H9 (cell line): Measurements from ENCODE around the gene SLC51A. TPM values are rescaled to one million over a fixed set of nuclear protein-coding genes. Genes with fewer than 3 reads are reported as not detected.

Source experiments
- DNase-seq: peaks from one replicate; pipeline ENCODE4 v3.0.0-alpha.2; 2017
- H2AFZ ChIP-seq: one replicate; pipeline ENCODE4 v1.6.1; 2013; ENCODE audit warnings: mild to moderate bottlenecking, low read length, control low read depth, moderate library complexity
- H2AK5ac ChIP-seq: 2 replicates; pipeline ENCODE4 v1.6.1; 2013; ENCODE audit warnings: low read length, control low read depth, mixed read lengths; ENCODE audit not compliant: insufficient read length
- H2BK120ac ChIP-seq: one replicate; pipeline ENCODE4 v1.6.1; 2013; ENCODE audit warnings: low read depth, mild to moderate bottlenecking, low read length, control low read depth, inconsistent platforms; ENCODE audit not compliant: poor library complexity, severe bottlenecking
- H2BK12ac ChIP-seq: 2 replicates; pipeline ENCODE4 v1.6.1; 2013; ENCODE audit warnings: low read length, control low read depth, mixed read lengths, low read depth; ENCODE audit not compliant: insufficient read length
- H2BK15ac ChIP-seq: 2 replicates; pipeline ENCODE4 v1.6.1; 2013; ENCODE audit warnings: low read depth, low read length, control low read depth
- H2BK20ac ChIP-seq: one replicate; pipeline ENCODE4 v1.6.1; 2013; ENCODE audit warnings: low read depth, mild to moderate bottlenecking, low read length, control low read depth, inconsistent platforms; ENCODE audit not compliant: poor library complexity, severe bottlenecking
- H2BK5ac ChIP-seq: 2 replicates; pipeline ENCODE4 v1.6.1; 2013; ENCODE audit warnings: low read length, control low read depth, mixed read lengths; ENCODE audit not compliant: insufficient read length
- H3K14ac ChIP-seq: 2 replicates; pipeline ENCODE4 v1.6.1; 2013; ENCODE audit warnings: low read length, control low read depth; ENCODE audit not compliant: insufficient read depth
- H3K18ac ChIP-seq: 2 replicates; pipeline ENCODE4 v1.6.1; 2013; ENCODE audit warnings: low read depth, mild to moderate bottlenecking, mixed read lengths, low read length, control low read depth; ENCODE audit not compliant: insufficient read length
- H3K23ac ChIP-seq: 2 replicates; pipeline ENCODE4 v1.6.1; 2013; ENCODE audit warnings: low read length, control low read depth, mixed read lengths, low read depth; ENCODE audit not compliant: insufficient read length
- H3K23me2 ChIP-seq: 2 replicates; pipeline ENCODE4 v1.6.1; 2013; ENCODE audit warnings: low read depth, mild to moderate bottlenecking, mixed read lengths, low read length, control low read depth; ENCODE audit not compliant: insufficient read length, poor library complexity, severe bottlenecking
- H3K27ac ChIP-seq: 2 replicates; pipeline ENCODE4 v1.5.1; 2013; ENCODE audit warnings: low read length, control low read depth, mixed read lengths, low read depth; ENCODE audit not compliant: insufficient read length
- H3K27me3 ChIP-seq: 2 replicates; pipeline ENCODE4 v1.6.1; 2013; ENCODE audit warnings: low read length, control low read depth, inconsistent platforms; ENCODE audit not compliant: insufficient read depth
- H3K4ac ChIP-seq: 2 replicates; pipeline ENCODE4 v1.6.1; 2013; ENCODE audit warnings: low read depth, mild to moderate bottlenecking, control low read depth, inconsistent platforms, low read length, moderate library complexity
- H3K4me1 ChIP-seq: 2 replicates; pipeline ENCODE4 v1.6.1; 2013; ENCODE audit warnings: low read length, control low read depth, inconsistent platforms; ENCODE audit not compliant: insufficient read depth
- H3K4me2 ChIP-seq: 2 replicates; pipeline ENCODE4 v1.6.1; 2013; ENCODE audit warnings: low read length, control low read depth, mixed read lengths; ENCODE audit not compliant: insufficient read length, insufficient read depth
- H3K56ac ChIP-seq: 2 replicates; pipeline ENCODE4 v1.6.1; 2013; ENCODE audit warnings: low read depth, mild to moderate bottlenecking, mixed read lengths, low read length, control low read depth; ENCODE audit not compliant: insufficient read length
- H3K79me1 ChIP-seq: 2 replicates; pipeline ENCODE4 v1.6.1; 2013; ENCODE audit warnings: low read depth, mild to moderate bottlenecking, moderate library complexity, low read length, control low read depth, inconsistent platforms; ENCODE audit not compliant: insufficient read depth, poor library complexity, severe bottlenecking
- H3K79me2 ChIP-seq: 2 replicates; pipeline ENCODE4 v1.6.1; 2013; ENCODE audit warnings: low read length, control low read depth, inconsistent platforms; ENCODE audit not compliant: insufficient read depth
- H3K9ac ChIP-seq: 2 replicates; pipeline ENCODE4 v1.6.1; 2013; ENCODE audit warnings: low read length, control low read depth, mixed read lengths; ENCODE audit not compliant: insufficient read length; ENCODE audit errors: extremely low read depth
- H3K9me3 ChIP-seq: one replicate; pipeline ENCODE4 v1.6.1; 2013; ENCODE audit warnings: low read depth, low read length, inconsistent platforms; ENCODE audit not compliant: control insufficient read depth
- H3T11ph ChIP-seq: one replicate; pipeline ENCODE4 v1.6.1; 2013; ENCODE audit warnings: mild to moderate bottlenecking, low read length, control low read depth, inconsistent platforms
- H4K20me1 ChIP-seq: one replicate; pipeline ENCODE4 v1.6.1; 2013; ENCODE audit not compliant: control insufficient read depth, insufficient read length, insufficient read depth
- H4K5ac ChIP-seq: 2 replicates; pipeline ENCODE4 v1.6.1; 2013; ENCODE audit warnings: low read depth, mild to moderate bottlenecking, mixed read lengths, low read length, control low read depth; ENCODE audit not compliant: insufficient read length
- H4K8ac ChIP-seq: replicated peaks from 2 replicates; pipeline ENCODE4 v1.6.1; 2013; ENCODE audit warnings: low read length, control low read depth, mixed read lengths, low read depth; ENCODE audit not compliant: insufficient read length
- H4K91ac ChIP-seq: 2 replicates; pipeline ENCODE4 v1.6.1; 2013; ENCODE audit warnings: low read depth, mild to moderate bottlenecking, moderate library complexity, mixed read lengths, low read length, control low read depth; ENCODE audit not compliant: insufficient read length
- H3K27ac Mint-ChIP-seq, 3 experiments: 2 replicates in 2 of 3; 3 replicates in 1 of 3; pipeline ENCODE4 v1.8.0; 2020 to 2021; ENCODE audit warnings: mixed read lengths in 3 of 3, mild to moderate bottlenecking in 1 of 3, moderate library complexity in 1 of 3
- H3K27me3 Mint-ChIP-seq: 2 replicates; pipeline ENCODE4 v1.8.0; 2021; ENCODE audit warnings: low read depth, mild to moderate bottlenecking, moderate library complexity, mixed read lengths
- H3K36me3 Mint-ChIP-seq, 3 experiments: 2 replicates in 2 of 3; 3 replicates in 1 of 3; pipeline ENCODE4 v1.8.0; 2020 to 2021; ENCODE audit warnings: low read depth in 3 of 3, mixed read lengths in 3 of 3; ENCODE audit not compliant: insufficient read depth in 1 of 3
- H3K4me1 Mint-ChIP-seq, 2 experiments: 2 replicates each; pipeline ENCODE4 v1.8.0; 2020; ENCODE audit warnings: mixed read lengths in 2 of 2
- H3K4me3 Mint-ChIP-seq, 2 experiments: 2 replicates in 1 of 2; 3 replicates in 1 of 2; pipeline ENCODE4 v1.8.0; 2020 to 2021; ENCODE audit warnings: mild to moderate bottlenecking in 2 of 2, mixed read lengths in 2 of 2, moderate library complexity in 1 of 2
- H3K9me3 Mint-ChIP-seq, 2 experiments: 2 replicates in 1 of 2; 3 replicates in 1 of 2; pipeline ENCODE4 v1.8.0; 2020; ENCODE audit warnings: mild to moderate bottlenecking in 2 of 2, mixed read lengths in 2 of 2, moderate library complexity in 1 of 2
- CTCF ChIP-seq: fragments of 200-600 bp; sonication (generic); conservative IDR thresholded peaks from 3 replicates; pipeline ENCODE4 v1.8.0; 2021; ENCODE audit warnings: antibody characterized with exemption, mild to moderate bottlenecking
- WGBS: extraction: QIAGEN DNeasy Blood & Tissue Kit; methylation state at CpG from one replicate; pipeline ENCODE4 v1.1.7; 2013; ENCODE audit warnings: missing lambda C conversion rate, low lambda C conversion rate, mixed read lengths; ENCODE audit not compliant: insufficient read length; ENCODE audit errors: extremely low coverage; 5-methylcytosine and 5-hydroxymethylcytosine counted together
- total RNA-seq: library from RNA; stranded (reverse); gene quantifications from 2 replicates; pipeline ENCODE4 v1.2.1, GENCODE V29; 2021

Gene SLC51A
- total RNA-seq, 1 experiment from 2014 or later = 5.6 TPM

- H3K79me1 ChIP-seq = no peaks in the 10 kb centered on the region
- H3K9me3 Mint-ChIP-seq = no peaks in the 10 kb centered on the region
Observed at GRCh38 chr3:196220587-196220986, 4.3 kb downstream of the SLC51A start.

More at GRCh38 chr3:196220587-196220986, 4.3 kb downstream of the SLC51A start:
- no peaks in the 10 kb centered on the region for H4K20me1 ChIP-seq
- no peak overlapping the region for H3K14ac ChIP-seq
- DNase-seq = no peak
- H3K79me2 ChIP-seq = no peaks in the 10 kb centered on the region
- no peak overlapping the region for H3K23ac ChIP-seq
- no peak overlapping the region for H2BK120ac ChIP-seq
- no peak overlapping the region for H3T11ph ChIP-seq
- H3K9ac ChIP-seq = no peak overlapping the region
- no peak overlapping the region for H2AFZ ChIP-seq
- H3K9me3 ChIP-seq = no peaks in the 10 kb centered on the region
- Mint-ChIP-seq H3K27ac (peak overlapping the region in 2 of 3 experiments; percentile 48 to 77; a peak in 2 of 7 replicates), H3K4me3 (no peak overlapping the region), H3K36me3 (peaks cover 0 to 2% (median 0%) of the 10 kb centered on the region in 3 experiments; a peak in 3 of 7 replicates), H3K4me1 (peaks cover 22 to 24% of the 10 kb centered on the region in 2 experiments), H3K27me3 (peaks cover 1% of the 10 kb centered on the region)
- no peak overlapping the region for H4K8ac ChIP-seq
- no peak overlapping the region for H4K5ac ChIP-seq
- no peak overlapping the region for H3K4ac ChIP-seq
- H2AK5ac ChIP-seq = no peak overlapping the region
- H3K27ac ChIP-seq = no peak overlapping the region
- no peak overlapping the region for H3K4me2 ChIP-seq
- H3K23me2 ChIP-seq = no peaks in the 10 kb centered on the region
- no peak overlapping the region for H4K91ac ChIP-seq
- no peak overlapping the region for H2BK5ac ChIP-seq
- TF ChIP-seq CTCF = no peak
- no peak overlapping the region for H3K18ac ChIP-seq
- H3K27me3 ChIP-seq = no peaks in the 10 kb centered on the region
- H3K56ac ChIP-seq = no peak overlapping the region
- H2BK12ac ChIP-seq = no peak overlapping the region
- H3K4me1 ChIP-seq = 0 out of 2 replicates have a peak, but pooled peaks cover 2% of the 10 kb centered on the region
- H2BK15ac ChIP-seq = no peak overlapping the region
- WGBS = no CpG with 5 or more reads among the region's 10 CpGs
- H2BK20ac ChIP-seq = no peak overlapping the region
